IMR-90 (cell line): ENCODE measurements around the gene SLAMF6.

Experiments
- CEBPB ChIP-seq: IDR thresholded peaks from 2 replicates; pipeline ENCODE4 v1.6.1; 2012; ENCODE audit warnings: low read depth, low read length, improper control_type of control experiment
- CTCF ChIP-seq: conservative IDR thresholded peaks from 2 replicates; pipeline ENCODE4 v1.5.1; 2012; ENCODE audit warnings: mild to moderate bottlenecking, low read depth, low read length, improper control_type of control experiment
- FOS ChIP-seq: fragments of 150-350 bp; IDR thresholded peaks from 2 replicates; pipeline ENCODE4 v1.6.1; 2016; ENCODE audit warnings: low read depth, low read length
- MXI1 ChIP-seq: IDR thresholded peaks from 2 replicates; pipeline ENCODE4 v1.6.1; 2012; ENCODE audit warnings: low read depth, mild to moderate bottlenecking, low read length, moderate library complexity, borderline replicate concordance
- POLR2A ChIP-seq: IDR thresholded peaks from 2 replicates; pipeline ENCODE4 v1.6.1; 2012; ENCODE audit warnings: mild to moderate bottlenecking, low read depth, low read length
- RAD21 ChIP-seq: IDR thresholded peaks from 2 replicates; pipeline ENCODE4 v1.6.1; 2012; ENCODE audit warnings: low read length, improper control_type of control experiment
- RFX5 ChIP-seq: IDR thresholded peaks from 2 replicates; pipeline ENCODE4 v1.8.0; 2012; ENCODE audit warnings: low read depth, mild to moderate bottlenecking, low read length, moderate library complexity
- SMC3 ChIP-seq: fragments of 150-350 bp; IDR thresholded peaks from 2 replicates; pipeline ENCODE4 v1.6.1; 2016; ENCODE audit warnings: low read depth, mild to moderate bottlenecking, antibody characterized with exemption, low read length, moderate library complexity
- TF ChIP-seq, protein P1 (sequence below): fragments of 150-350 bp; IDR thresholded peaks from 2 replicates; pipeline ENCODE4 v1.6.1; 2017; ENCODE audit warnings: mild to moderate bottlenecking, antibody characterized with exemption, low read length, low read depth

DNA sequence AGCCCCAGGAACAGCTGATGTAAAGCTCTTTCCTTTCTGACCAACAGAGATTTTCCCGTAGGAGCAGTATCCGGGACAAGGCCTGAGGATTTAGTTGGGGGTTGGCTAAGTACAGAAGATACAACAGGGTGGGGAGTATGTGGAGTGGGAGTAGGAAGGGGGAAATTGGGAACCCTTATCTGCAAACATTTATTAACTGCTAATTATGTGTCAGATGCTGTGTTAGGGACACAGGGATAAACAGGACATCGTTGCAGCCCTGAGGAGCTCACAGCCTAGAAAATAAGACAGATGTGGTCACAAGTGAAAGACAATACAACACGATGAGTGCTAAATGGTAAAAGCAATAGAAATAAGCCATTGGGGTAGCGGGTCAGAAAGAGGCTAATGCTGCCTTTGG, 44.3 kb upstream of the SLAMF6 start:
- TF ChIP-seq CTCF (no peak), POLR2A (no peak), RFX5 (no peak), CEBPB (no peak), FOS (no peak), MXI1 (no peak), SMC3 (no peak), RAD21 (no peak)
- TF ChIP-seq, protein P1, sequence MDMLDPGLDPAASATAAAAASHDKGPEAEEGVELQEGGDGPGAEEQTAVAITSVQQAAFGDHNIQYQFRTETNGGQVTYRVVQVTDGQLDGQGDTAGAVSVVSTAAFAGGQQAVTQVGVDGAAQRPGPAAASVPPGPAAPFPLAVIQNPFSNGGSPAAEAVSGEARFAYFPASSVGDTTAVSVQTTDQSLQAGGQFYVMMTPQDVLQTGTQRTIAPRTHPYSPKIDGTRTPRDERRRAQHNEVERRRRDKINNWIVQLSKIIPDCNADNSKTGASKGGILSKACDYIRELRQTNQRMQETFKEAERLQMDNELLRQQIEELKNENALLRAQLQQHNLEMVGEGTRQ = no peak
